ENCODE results near the gene SRSF1. TPM values are rescaled to one million over a fixed set of nuclear protein-coding genes. Genes with fewer than 3 reads are reported as not detected.

SRSF1 gene
- total and polyA plus RNA-seq, 7 donors, result 90.6 to 214 (median 138) TPM

GRCh38 chr17:58041161-58041560 lies 34.1 kb upstream of the SRSF1 start:
- WGBS, 2 donors, result 50 to 72% methylated on average over 5 of the region's 5 CpGs

GRCh38 chr17:58040386-58040785 lies 33.3 kb upstream of the SRSF1 start:
- no peak for DNase-seq
- no peak for TF ChIP-seq POLR2AphosphoS5 (IDR thresholded peaks at IDR 0.05)
- no peak for TF ChIP-seq POLR2A (IDR thresholded peaks at IDR 0.05)
- Histone ChIP-seq H3K9me3 (no peaks in the 10 kb centered on the region), H3K27ac (no peak overlapping the region), H3K4me3 (no peak overlapping the region), H3K36me3 (no peaks in the 10 kb centered on the region), H3K27me3 (no peaks in the 10 kb centered on the region), H3K4me1 (no peaks in the 10 kb centered on the region)
- intact Hi-C loops (cut with DNase I), result no loop called here
- 80 to 81% methylated on average over 8 of the region's 8 CpGs for WGBS, 2 donors

More at GRCh38 chr17:58041161-58041560, 34.1 kb upstream of the SRSF1 start:
- Histone ChIP-seq H3K36me3 (no peaks in the 10 kb centered on the region), H3K4me3 (no peak overlapping the region), H3K9me3 (no peaks in the 10 kb centered on the region), H3K27ac (no peak overlapping the region), H3K4me1 (no peaks in the 10 kb centered on the region), H3K27me3 (no peaks in the 10 kb centered on the region)
- TF ChIP-seq POLR2AphosphoS5 (IDR thresholded peaks at IDR 0.05) (no peak), CTCF (IDR thresholded peaks at IDR 0.05) (no peak), EP300 (IDR thresholded peaks at IDR 0.05) (no peak), POLR2A (IDR thresholded peaks at IDR 0.05) (no peak)
- intact Hi-C loops (cut with DNase I), result no loop called here
- DNase-seq, result no peak

- 82 to 88% methylated on average over 3 of the region's 3 CpGs for WGBS, 2 donors
- intact Hi-C loops (cut with DNase I), result no loop called here
- Histone ChIP-seq H3K9me3 (no peaks in the 10 kb centered on the region), H3K36me3 (no peaks in the 10 kb centered on the region), H3K4me3 (no peak overlapping the region), H3K4me1 (no peaks in the 10 kb centered on the region), H3K27ac (no peak overlapping the region), H3K27me3 (no peaks in the 10 kb centered on the region)
- no peak for DNase-seq
- no peak for TF ChIP-seq EP300 (IDR thresholded peaks at IDR 0.05)
- TF ChIP-seq CTCF (IDR thresholded peaks at IDR 0.05), result no peak
- no peak for TF ChIP-seq POLR2AphosphoS5 (IDR thresholded peaks at IDR 0.05)
- no peak for TF ChIP-seq POLR2A (IDR thresholded peaks at IDR 0.05)
Measured at GRCh38 chr17:58039975-58040374, 32.9 kb upstream of the SRSF1 start.

GRCh38 chr17:58032691-58033415 lies 25.8 kb upstream of the SRSF1 start:
- no peaks in the 10 kb centered on the region for H3K36me3 ChIP-seq
- TF ChIP-seq POLR2AphosphoS5 (IDR thresholded peaks at IDR 0.05) (no peak), CTCF (IDR thresholded peaks at IDR 0.05) (no peak), EP300 (IDR thresholded peaks at IDR 0.05) (no peak), POLR2A (IDR thresholded peaks at IDR 0.05) (no peak)
- H3K27ac ChIP-seq, result no peak overlapping the region
- H3K4me3 ChIP-seq, result no peak overlapping the region
- 58 to 63% methylated on average over 6 of the region's 6 CpGs for WGBS, 2 donors
- no peaks in the 10 kb centered on the region for H3K4me1 ChIP-seq
- H3K27me3 ChIP-seq, result no peaks in the 10 kb centered on the region
- intact Hi-C loops (cut with DNase I), result no loop called here
- DNase-seq, result no peak
- H3K9me3 ChIP-seq, result no peaks in the 10 kb centered on the region

- Histone ChIP-seq H3K4me3 (no peak overlapping the region), H3K4me1 (no peaks in the 10 kb centered on the region), H3K27me3 (no peaks in the 10 kb centered on the region), H3K36me3 (no peaks in the 10 kb centered on the region), H3K27ac (no peak overlapping the region), H3K9me3 (no peaks in the 10 kb centered on the region)
- DNase-seq, result no peak
- TF ChIP-seq EP300 (IDR thresholded peaks at IDR 0.05) (no peak), CTCF (IDR thresholded peaks at IDR 0.05) (no peak)
- intact Hi-C loops (cut with DNase I), result no loop called here
Measured at GRCh38 chr17:58028578-58028977, 21.5 kb upstream of the SRSF1 start.

Data from sigmoid colon (tissue), 7 donors.